HFF-Myc (cell line): ENCODE data around the gene SPATS2L.

ENCODE experiments used
- DNase-seq: peaks from one replicate; pipeline ENCODE4 v3.0.0-alpha.2; 2011; ENCODE audit warnings: low read depth; ENCODE audit errors: extremely low read depth
- H3K4me3 ChIP-seq: replicated peaks from 2 replicates; pipeline ENCODE4 v1.5.1; 2011; ENCODE audit warnings: low read depth, mild to moderate bottlenecking, control low read depth, low read length
- TF ChIP-seq, protein P1 (sequence below): IDR thresholded peaks from 2 replicates; pipeline ENCODE4 v1.5.1; 2012; ENCODE audit warnings: mild to moderate bottlenecking, low read depth, low read length, control low read depth; ENCODE audit errors: missing control alignments

SPATS2L gene

DNA sequence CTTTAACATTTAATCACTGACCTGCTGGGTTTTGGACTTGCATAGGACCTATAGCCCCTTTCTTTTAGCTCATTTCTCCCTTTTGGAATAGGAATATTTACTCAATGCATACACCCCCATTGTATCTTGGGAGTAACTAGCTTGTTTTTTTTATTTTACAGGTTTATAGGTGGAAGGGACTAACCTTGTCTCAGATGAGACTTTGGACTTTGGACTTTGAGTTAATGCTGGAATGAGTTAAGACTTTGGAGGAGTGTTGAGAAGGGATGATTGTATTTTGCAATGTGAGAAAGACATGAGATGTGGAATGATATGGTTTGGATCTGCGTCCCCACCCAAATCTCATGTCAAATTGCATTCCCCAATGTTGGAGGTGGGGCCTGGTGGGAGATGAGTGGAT lies 43.2 kb upstream of the SPATS2L start:
- no peak for DNase-seq
- H3K4me3 ChIP-seq = no peak overlapping the region
- TF ChIP-seq, protein P1, sequence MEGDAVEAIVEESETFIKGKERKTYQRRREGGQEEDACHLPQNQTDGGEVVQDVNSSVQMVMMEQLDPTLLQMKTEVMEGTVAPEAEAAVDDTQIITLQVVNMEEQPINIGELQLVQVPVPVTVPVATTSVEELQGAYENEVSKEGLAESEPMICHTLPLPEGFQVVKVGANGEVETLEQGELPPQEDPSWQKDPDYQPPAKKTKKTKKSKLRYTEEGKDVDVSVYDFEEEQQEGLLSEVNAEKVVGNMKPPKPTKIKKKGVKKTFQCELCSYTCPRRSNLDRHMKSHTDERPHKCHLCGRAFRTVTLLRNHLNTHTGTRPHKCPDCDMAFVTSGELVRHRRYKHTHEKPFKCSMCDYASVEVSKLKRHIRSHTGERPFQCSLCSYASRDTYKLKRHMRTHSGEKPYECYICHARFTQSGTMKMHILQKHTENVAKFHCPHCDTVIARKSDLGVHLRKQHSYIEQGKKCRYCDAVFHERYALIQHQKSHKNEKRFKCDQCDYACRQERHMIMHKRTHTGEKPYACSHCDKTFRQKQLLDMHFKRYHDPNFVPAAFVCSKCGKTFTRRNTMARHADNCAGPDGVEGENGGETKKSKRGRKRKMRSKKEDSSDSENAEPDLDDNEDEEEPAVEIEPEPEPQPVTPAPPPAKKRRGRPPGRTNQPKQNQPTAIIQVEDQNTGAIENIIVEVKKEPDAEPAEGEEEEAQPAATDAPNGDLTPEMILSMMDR = no peak

DNA sequence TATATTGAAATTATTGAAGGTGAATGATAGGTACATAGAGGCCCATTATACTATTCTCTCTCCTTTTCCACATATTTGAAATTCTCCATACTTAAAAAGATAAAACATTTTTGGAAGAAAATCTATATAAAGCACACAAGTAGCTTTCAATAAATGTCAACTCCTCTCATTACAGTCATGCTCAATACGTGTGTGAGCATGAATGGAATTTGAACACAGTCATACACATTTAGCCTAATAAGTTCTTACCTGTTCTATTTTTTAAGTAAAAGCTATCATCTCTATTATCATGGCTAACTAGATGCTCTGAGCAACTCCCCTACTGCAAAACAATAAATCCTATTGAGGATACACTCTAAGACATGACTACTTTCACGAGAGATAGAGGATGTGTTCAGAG lies 41.9 kb upstream of the SPATS2L start:
- H3K4me3 ChIP-seq = no peak overlapping the region
- DNase-seq = no peak
- TF ChIP-seq, protein P1 = no peak

DNA sequence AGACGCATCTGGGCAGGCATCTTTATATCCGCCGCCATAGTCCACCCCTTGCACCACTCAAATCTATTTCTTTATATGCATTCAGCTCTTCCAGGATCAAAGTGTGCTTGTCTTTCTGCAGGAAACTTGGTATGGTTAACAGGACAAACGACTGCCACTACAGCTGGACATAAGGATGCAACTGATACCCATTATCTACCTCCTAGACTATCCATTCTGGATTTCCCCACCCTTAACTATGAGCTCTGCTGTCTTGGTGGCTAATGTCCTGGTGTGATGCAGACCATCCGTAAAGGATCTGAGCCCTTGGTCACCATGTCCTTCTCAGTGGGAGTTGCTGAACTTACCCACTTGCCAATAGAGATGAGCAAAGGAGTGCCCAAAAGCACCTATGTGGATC lies 40.1 kb upstream of the SPATS2L start:
- DNase-seq = no peak
- TF ChIP-seq, protein P1 = no peak
- H3K4me3 ChIP-seq = no peak overlapping the region

DNA sequence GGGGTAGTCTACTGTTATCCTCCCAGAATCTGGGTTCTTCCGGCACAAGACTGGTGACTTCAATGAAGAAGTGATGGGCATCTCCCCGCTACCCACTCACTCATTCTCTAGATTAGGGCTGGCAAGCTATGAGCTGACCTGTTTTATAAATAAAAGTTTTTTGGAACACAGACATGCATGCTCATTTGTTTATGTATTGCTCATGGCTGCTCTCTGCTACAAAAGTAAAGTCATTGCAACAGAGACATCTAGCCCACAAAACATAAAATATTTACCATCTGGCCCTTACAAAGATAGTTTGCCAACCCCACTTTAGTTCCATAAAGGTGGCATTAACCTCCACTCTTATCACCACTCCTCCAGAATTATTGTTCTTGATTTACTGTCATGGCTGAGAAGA lies 39.1 kb upstream of the SPATS2L start:
- TF ChIP-seq, protein P1 = no peak
- no peak overlapping the region for H3K4me3 ChIP-seq
- DNase-seq = no peak

DNA sequence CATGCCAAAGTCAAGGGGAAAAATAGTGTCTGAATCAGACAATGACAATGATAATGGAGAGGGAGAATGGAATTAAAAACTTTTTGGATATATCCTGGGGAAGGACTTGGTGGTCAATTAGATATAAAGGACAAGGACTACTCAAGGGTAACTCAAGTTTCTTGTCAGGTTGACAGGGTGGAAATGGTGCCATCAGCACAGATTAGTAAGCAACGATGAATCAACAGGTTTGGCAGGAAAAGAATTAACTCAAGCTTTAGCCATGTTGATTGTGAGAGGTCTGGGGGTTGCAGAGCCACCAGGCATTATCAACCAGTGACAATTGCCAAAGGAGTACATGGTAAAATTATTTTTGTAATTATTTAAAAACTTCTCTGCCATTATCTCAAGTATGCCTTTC lies 35.8 kb upstream of the SPATS2L start:
- TF ChIP-seq, protein P1 = no peak
- H3K4me3 ChIP-seq = no peak overlapping the region
- no peak for DNase-seq

DNA sequence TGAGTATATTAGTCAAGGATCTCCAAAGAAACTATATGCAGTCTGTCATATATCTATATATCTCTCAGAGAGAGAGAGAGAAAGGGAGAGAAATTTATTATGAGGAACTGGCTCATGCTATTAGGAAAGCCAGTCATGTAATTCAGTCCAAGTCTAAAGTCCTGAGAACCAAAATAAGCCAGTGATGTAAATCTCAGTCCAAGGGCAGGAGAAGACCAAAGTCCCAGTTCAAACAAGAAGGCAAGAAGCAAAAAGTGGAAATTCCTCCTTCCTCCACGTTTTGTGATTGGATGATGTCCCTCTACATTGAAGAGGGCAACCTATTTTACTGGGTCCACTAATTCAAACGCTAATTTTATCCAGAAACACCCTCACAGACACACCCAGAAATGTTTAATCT lies 34.2 kb upstream of the SPATS2L start:
- TF ChIP-seq, protein P1 = no peak
- no peak for DNase-seq
- H3K4me3 ChIP-seq = no peak overlapping the region
